GM21390 (cell line): ENCODE results near the gene AGAP1.

ENCODE experiments used
- ATAC-seq: cut with Tn5 transposase; IDR thresholded peaks from one replicate; pipeline ENCODE4 v1.9.1; 2021; ENCODE audit not compliant: unreplicated experiment

Gene AGAP1

GRCh38 chr2:235566931-235567495 is 73.2 kb downstream of the AGAP1 start:
- ATAC-seq: no peak

- ATAC-seq: no peak
Observed at GRCh38 chr2:235567842-235568241, 74.0 kb downstream of the AGAP1 start.

GRCh38 chr2:235568431-235568830 is 74.6 kb downstream of the AGAP1 start:
- ATAC-seq: no peak

GRCh38 chr2:235569837-235570236 is 76.0 kb downstream of the AGAP1 start:
- no peak for ATAC-seq

- no peak for ATAC-seq
Observed at GRCh38 chr2:235570256-235570655, 76.4 kb downstream of the AGAP1 start.

- no peak for ATAC-seq
Observed at GRCh38 chr2:235570966-235571692, 77.3 kb downstream of the AGAP1 start.

- no peak for ATAC-seq
Observed at GRCh38 chr2:235572592-235572991, 78.7 kb downstream of the AGAP1 start.

GRCh38 chr2:235573331-235574221 is 79.7 kb downstream of the AGAP1 start:
- ATAC-seq: no peak

GRCh38 chr2:235575431-235575830 is 81.6 kb downstream of the AGAP1 start:
- ATAC-seq: no peak

- no peak for ATAC-seq
Observed at GRCh38 chr2:235575904-235576303, 82.1 kb downstream of the AGAP1 start.

- no peak for ATAC-seq
Observed at GRCh38 chr2:235576337-235576910, 82.6 kb downstream of the AGAP1 start.

- ATAC-seq: no peak
Observed at GRCh38 chr2:235577404-235578330, 83.8 kb downstream of the AGAP1 start.

GRCh38 chr2:235579128-235579527 is 85.3 kb downstream of the AGAP1 start:
- ATAC-seq: no peak

- no peak for ATAC-seq
Observed at GRCh38 chr2:235580426-235581157, 86.7 kb downstream of the AGAP1 start.

- ATAC-seq: no peak
Observed at GRCh38 chr2:235582081-235582686, 88.3 kb downstream of the AGAP1 start.

GRCh38 chr2:235582729-235583128 is 88.9 kb downstream of the AGAP1 start:
- ATAC-seq: no peak

- no peak for ATAC-seq
Observed at GRCh38 chr2:235583144-235583543, 89.3 kb downstream of the AGAP1 start.

GRCh38 chr2:235583925-235584637 is 90.2 kb downstream of the AGAP1 start:
- ATAC-seq: no peak

GRCh38 chr2:235584638-235585007 is 90.8 kb downstream of the AGAP1 start:
- no peak for ATAC-seq
